NK-92 (cell line): ENCODE results near the gene ZNF512B.
"Not testable (repeated sequence)": the region's sequence is repeated elsewhere in the genome, so short reads cannot be mapped to it uniquely, and the experiment has no call there.

Experiments used
- DNase-seq: peaks from one replicate; lab custom pipeline; 2025; ENCODE audit not compliant: unreplicated experiment; lab: John Stamatoyannopoulos, UW

Gene ZNF512B

GRCh38 chr20:63969838-63970713 is at the start of gene ZNF512B:
ZNF512B (minus strand) TSS chr20:63969930; CDS start chr20:63967950, 1,980 bp downstream.
- DNase-seq = no peak

- DNase-seq = no peak
Observed at GRCh38 chr20:64015635-64016034, 45.9 kb upstream of the ZNF512B start.

GRCh38 chr20:64012385-64013154 is 42.8 kb upstream of the ZNF512B start:
- DNase-seq = not testable (repeated sequence)

GRCh38 chr20:64011366-64011779 is 41.6 kb upstream of the ZNF512B start:
- DNase-seq = no peak

GRCh38 chr20:64010711-64011237 is 41.0 kb upstream of the ZNF512B start:
- no peak for DNase-seq

GRCh38 chr20:64009811-64010387 is 40.2 kb upstream of the ZNF512B start:
- no peak for DNase-seq

GRCh38 chr20:64006902-64007301 is 37.2 kb upstream of the ZNF512B start:
- DNase-seq = no peak

- no peak for DNase-seq
Observed at GRCh38 chr20:64006490-64006889, 36.8 kb upstream of the ZNF512B start.

- DNase-seq = no peak
Observed at GRCh38 chr20:64005394-64005793, 35.7 kb upstream of the ZNF512B start.

- no peak for DNase-seq
Observed at GRCh38 chr20:64003960-64004725, 34.4 kb upstream of the ZNF512B start.

GRCh38 chr20:64001607-64002011 is 31.9 kb upstream of the ZNF512B start:
- no peak for DNase-seq

GRCh38 chr20:64000906-64001305 is 31.2 kb upstream of the ZNF512B start:
- no peak for DNase-seq

- DNase-seq = no peak
Observed at GRCh38 chr20:63982937-63983336, 13.2 kb upstream of the ZNF512B start.

- DNase-seq = peak; percentile 51
Observed at GRCh38 chr20:63980806-63981728, 11.3 kb upstream of the ZNF512B start, which contains the start of gene PRPF6. PRPF6 (plus strand) TSS chr20:63981132; CDS start chr20:63981246, 114 bp downstream.

- DNase-seq = no peak
Observed at GRCh38 chr20:63980317-63980805, 10.6 kb upstream of the ZNF512B start.

GRCh38 chr20:63979557-63980316 is 10.0 kb upstream of the ZNF512B start, which contains the start of gene SAMD10:
SAMD10 (minus strand) TSS chr20:63979642; CDS start chr20:63979467, 175 bp downstream.
- DNase-seq = no peak

- no peak for DNase-seq
Observed at GRCh38 chr20:63979229-63979556, 9.5 kb upstream of the ZNF512B start.
